Fibroblast of the aortic adventitia (primary cell): Measurements from ENCODE around the gene EVA1B. TPM values are rescaled to one million over a fixed set of nuclear protein-coding genes. Genes with fewer than 3 reads are reported as not detected.

Source experiments
- DNase-seq: peaks from one replicate; pipeline ENCODE4 v3.0.0-alpha.2; 2010; ENCODE audit warnings: low read depth
- H3K4me3 ChIP-seq: 2 replicates; pipeline ENCODE4 v1.5.1; 2011; ENCODE audit warnings: low read depth, mild to moderate bottlenecking, control low read depth, low read length, moderate library complexity
- CTCF ChIP-seq: IDR thresholded peaks from 2 replicates; pipeline ENCODE4 v1.5.1; 2011; ENCODE audit warnings: mild to moderate bottlenecking, low read length, control low read depth, inconsistent platforms; ENCODE audit not compliant: insufficient read depth
- total RNA-seq: library from RNA; depleted of rRNA; stranded (reverse); fragments of >200 nt; gene quantifications from 2 replicates; pipeline ENCODE4 v1.2.3, GENCODE V29; 2012; ENCODE audit warnings: low replicate concordance

The EVA1B gene
- total RNA-seq, 1 donor, result 167 TPM

GRCh38 chr1:36365381-36365780 is 41.9 kb upstream of the EVA1B start:
- TF ChIP-seq CTCF, result no peak
- peak; percentile 56 for DNase-seq
- no peak overlapping the region for H3K4me3 ChIP-seq

DNA sequence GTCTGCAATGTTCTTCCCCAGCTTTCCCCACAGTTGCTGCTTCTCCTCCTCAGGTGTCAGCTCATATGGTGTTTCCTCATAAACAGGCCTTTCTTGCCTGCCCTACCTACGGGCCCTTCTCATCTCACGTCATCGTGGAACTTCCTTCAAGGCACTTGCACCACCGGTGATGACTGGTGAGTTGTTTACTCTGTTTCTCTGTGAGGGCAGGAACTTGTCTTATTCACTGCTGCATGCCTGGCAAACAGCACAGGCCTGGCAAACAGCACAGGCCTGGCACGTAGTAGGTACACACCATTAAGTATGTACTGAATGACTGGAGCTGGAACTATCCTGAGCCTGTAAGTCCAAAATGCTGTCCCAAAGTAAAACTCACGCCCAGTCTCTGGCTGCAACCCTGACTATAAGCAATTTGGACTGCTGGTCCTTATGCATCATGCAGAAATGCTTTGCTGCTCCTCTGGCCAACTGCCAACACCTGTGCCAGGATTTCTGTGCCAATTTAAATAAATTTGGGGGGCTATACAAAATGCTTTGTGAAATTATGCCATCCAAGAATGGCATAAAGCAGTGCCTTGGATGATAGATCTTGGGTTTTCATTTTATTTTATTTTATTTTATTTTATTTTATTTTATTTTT is 36.6 kb upstream of the EVA1B start:
- DNase-seq, result no peak
- no peak for TF ChIP-seq CTCF
- no peak overlapping the region for H3K4me3 ChIP-seq

- H3K4me3 ChIP-seq, result no peak overlapping the region
- no peak for TF ChIP-seq CTCF
- DNase-seq, result no peak
Measured at GRCh38 chr1:36359383-36359782, 35.9 kb upstream of the EVA1B start.

GRCh38 chr1:36358514-36359084 is 35.2 kb upstream of the EVA1B start:
- no peak for TF ChIP-seq CTCF
- H3K4me3 ChIP-seq, result no peak overlapping the region
- DNase-seq, result no peak

- TF ChIP-seq CTCF, result no peak
- no peak overlapping the region for H3K4me3 ChIP-seq
- no peak for DNase-seq
Measured at GRCh38 chr1:36355811-36356210, 32.4 kb upstream of the EVA1B start.

GRCh38 chr1:36354486-36354885 is 31.0 kb upstream of the EVA1B start:
- H3K4me3 ChIP-seq, result no peak overlapping the region
- DNase-seq, result no peak
- TF ChIP-seq CTCF, result no peak
